ENCODE measurements around the gene STK11IP.
A peak's percentile ranks its signal among the peaks of the same experiment; 100 is the strongest.

Gene STK11IP

DNA sequence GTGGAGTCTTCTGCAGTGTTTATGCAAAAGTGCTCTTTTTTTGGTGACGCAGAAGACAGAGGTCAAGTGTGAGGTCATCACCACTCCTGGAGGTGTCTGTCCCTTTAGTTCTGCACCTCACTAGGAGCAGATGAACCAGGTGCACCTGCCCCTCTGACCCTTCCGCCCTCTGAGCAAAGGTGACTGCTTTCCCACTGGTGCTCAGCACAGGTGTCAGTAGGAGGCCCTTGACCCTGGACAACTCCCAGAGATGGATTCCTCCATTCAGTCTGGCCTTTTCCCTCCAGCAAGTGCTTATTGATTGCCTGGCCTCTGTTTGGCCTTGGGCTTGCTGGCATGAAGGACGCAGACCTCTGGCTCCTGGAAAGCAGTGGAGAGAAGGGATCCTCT, 21.1 kb downstream of the STK11IP start:
- DNase-seq, result no peak

DNA sequence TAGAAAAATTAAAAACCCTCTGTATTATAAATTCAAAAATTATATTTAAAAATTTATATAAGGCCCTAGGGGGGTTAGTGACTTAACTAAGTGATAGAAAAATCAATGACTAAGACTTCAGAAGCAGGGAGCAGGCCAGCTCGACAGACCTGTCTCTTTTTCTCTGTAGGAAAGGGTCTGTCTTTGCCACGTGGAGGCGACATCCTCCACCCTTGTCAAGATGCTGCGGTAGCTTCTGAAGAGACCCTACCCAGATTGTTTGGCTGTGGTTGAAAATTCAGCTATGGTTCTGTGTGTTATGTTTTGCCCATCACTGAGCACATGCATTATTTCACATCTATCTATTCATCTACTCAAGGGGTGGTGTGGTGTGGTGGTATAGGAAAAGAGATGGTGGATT, 21.6 kb downstream of the STK11IP start:
- no peak for DNase-seq

GRCh38 chr2:219620546-219620945, 22.9 kb downstream of the STK11IP start:
- DNase-seq, result no peak

- no peak for DNase-seq
Observed at GRCh38 chr2:219621935-219622334, 24.3 kb downstream of the STK11IP start.

- DNase-seq, result no peak
Observed at GRCh38 chr2:219622472-219622871, 24.8 kb downstream of the STK11IP start.

DNA sequence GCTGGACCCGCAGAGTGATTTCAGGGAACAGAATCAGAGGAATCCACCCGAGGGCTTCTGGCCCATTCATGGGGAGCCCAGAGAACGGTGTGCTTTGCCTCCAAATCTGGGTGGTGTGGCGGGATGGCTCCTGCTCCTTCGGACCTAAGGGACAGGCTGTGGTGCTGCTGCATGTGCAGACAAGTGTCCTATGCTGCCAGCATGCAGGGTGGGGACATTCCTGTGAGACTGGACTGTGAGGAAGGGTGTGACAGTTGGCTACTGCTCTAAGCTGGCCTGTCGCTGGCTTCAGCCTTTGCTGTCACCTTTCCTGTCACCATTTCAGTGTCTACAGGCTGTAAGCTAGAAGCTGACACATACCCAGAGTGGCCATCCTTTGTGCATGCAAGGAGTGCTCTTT, 26.9 kb downstream of the STK11IP start:
- DNase-seq, result no peak

DNA sequence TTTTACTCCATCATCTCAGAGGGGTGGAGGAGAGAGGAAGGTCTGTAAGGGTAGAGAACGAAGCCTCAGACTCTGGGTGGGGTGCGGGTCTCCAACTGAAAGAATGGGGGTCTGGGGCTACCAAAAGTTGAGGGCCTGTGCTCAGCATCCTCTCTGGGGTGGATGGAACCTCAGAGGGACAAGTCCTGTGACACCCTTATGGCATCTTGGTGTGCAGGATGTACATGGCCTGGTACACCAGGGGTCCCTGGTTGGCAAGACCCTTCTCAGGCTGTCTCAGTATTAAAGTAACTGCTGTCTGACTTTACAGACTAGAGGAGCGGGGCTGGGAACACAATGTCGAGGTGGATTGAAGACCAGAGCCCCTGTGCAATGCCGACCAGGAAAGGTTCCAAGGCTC, 27.5 kb downstream of the STK11IP start:
- no peak for DNase-seq

DNA sequence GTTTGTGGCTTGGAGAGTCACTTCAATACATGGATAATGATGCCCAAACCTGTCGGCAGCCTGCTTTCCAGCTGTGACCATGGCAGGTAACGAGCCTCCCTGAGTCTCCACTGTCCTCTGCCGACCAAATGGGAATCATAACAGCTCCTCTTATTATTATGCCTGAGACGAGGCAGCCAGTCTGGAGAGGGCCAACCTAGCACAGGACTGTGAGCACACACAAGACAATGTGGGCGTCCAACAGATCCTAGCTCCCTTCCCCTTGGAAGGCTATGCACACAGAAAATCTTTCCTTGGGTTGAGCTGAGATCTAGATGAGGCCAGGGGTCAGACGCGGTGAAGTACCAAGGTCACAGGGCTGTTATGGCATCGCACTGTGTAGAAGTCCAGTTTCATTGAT, 28.9 kb downstream of the STK11IP start:
- no peak for DNase-seq

DNA sequence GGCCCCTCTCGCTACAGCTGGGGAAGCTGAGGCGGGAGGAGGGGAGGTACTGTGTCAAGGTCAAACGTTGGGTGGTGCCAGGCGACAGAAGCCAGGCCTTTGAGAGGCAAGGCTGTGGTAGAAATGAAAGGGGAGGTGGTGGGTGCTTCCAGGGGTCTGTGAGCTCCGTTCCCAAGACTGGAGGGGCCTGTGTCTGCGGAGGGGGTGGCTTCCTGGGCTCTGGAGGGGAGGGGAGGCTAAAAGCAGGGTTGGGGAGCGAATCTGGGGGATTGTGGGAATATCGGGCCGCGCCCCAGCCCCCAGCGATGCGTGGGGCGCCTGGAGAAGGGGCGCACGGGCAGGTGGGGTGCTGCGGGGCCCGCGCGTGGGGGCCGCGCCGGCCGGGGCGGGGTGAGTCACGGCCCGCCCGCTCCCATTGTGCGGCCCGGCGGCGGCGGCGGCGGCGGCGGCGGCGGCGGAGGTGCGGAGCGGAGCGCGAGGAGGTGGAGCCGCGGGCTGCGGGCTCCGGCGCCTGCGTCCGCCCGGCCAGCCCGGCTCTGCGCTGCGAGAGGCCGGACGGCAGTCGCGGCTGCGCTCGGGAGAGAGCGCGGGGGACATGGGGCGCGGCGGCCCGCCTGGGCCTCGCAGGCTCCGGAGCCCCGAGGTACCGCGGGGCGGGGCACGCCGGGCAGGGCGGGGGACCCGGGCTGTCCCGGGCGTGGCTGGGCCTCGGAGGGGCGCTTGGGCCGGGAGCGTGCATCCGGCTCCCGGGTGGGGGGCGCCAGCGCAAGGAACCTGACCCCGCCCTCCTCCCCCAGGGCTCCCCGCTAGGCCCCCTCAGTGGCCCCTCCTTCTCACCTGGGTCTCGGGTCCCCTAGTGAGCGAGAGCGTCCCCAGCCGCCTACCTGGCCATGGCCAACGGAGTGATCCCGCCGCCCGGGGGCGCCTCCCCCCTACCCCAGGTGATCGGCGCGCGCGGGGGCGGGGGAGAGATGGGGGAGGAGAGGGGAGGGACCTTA, 29.7 kb downstream of the STK11IP start, which contains the start of gene SLC4A3:
Gene SLC4A3 (plus strand): TSS at position 528 of the 998 bp plus-strand sequence. CDS start 363 bp downstream, at position 891.
- DNase-seq, result peak; percentile 15

GRCh38 chr2:219628235-219628985, 30.8 kb downstream of the STK11IP start:
- no peak for DNase-seq

DNA sequence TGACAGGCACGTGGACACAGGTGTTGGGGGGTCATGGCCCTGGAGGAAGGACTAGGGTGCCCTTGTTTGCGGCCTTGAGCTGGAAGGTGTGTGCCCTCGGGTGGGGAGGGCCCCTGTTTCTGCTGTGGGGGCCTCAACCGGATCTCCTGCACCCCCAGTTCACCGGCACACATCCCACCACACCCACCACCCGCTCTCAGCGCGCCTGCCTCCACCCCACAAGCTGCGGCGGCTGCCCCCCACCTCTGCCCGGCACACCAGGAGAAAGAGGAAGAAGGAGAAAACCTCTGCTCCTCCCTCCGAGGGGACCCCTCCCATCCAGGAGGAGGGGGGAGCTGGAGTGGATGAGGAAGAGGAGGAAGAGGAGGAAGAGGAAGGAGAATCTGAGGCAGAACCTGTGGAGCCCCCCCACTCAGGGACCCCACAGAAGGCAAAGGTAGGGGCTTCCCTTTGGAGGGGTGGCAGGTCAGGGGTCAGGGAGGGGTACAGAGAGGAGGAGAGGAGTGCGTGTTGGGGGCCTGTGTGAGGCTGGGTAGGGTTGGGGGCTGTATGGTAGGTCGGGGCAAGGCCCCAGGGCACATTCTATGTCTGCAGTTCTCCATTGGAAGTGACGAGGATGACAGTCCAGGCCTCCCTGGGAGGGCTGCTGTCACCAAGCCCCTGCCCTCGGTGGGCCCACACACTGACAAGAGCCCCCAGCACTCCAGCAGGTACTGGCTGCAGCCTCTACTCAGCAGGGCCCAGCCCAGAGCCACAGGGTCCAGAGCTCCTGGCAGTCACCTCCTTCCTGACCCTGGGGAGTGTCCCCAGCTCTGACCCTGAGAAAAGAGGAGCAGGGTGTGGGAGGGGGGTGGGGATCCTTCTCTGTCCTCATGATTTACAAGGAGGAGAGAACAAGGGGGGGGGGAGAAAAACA, 31.6 kb downstream of the STK11IP start:
- DNase-seq, result no peak

DNA sequence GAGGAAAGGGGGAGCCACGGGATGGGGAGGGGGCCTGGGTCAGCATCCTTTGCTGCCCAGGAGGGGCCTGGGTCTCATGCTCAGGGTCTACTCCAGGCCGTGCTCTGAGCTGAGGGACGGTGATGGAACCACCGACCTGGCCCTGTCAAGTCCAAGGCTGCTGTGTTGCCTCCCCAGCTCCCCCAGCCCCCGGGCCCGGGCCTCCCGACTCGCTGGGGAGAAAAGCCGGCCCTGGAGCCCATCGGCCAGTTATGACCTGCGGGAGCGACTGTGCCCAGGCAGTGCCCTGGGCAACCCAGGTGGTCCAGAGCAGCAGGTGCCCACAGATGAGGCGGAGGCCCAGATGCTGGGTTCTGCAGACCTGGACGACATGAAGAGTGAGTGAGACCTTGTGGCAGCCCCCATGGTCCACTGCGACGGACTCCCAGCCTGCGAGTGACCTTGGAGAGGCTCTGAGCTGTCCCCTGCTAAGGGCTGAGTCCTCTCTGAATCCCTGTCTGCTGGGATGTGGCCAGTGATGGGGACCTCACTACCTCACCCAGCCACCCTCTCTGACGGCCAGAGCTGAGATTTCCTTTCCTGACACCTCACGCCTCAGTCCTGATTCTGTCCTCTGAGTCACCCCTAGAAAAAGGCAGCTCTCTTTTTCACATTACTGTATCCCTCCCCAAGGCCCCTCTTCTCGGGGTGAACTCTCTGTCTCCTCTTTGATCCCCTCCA, 32.5 kb downstream of the STK11IP start:
- DNase-seq, result no peak

GRCh38 chr2:219630770-219631405, 33.2 kb downstream of the STK11IP start:
- DNase-seq, result no peak

GRCh38 chr2:219631406-219631891, 33.8 kb downstream of the STK11IP start:
- no peak for DNase-seq

DNA sequence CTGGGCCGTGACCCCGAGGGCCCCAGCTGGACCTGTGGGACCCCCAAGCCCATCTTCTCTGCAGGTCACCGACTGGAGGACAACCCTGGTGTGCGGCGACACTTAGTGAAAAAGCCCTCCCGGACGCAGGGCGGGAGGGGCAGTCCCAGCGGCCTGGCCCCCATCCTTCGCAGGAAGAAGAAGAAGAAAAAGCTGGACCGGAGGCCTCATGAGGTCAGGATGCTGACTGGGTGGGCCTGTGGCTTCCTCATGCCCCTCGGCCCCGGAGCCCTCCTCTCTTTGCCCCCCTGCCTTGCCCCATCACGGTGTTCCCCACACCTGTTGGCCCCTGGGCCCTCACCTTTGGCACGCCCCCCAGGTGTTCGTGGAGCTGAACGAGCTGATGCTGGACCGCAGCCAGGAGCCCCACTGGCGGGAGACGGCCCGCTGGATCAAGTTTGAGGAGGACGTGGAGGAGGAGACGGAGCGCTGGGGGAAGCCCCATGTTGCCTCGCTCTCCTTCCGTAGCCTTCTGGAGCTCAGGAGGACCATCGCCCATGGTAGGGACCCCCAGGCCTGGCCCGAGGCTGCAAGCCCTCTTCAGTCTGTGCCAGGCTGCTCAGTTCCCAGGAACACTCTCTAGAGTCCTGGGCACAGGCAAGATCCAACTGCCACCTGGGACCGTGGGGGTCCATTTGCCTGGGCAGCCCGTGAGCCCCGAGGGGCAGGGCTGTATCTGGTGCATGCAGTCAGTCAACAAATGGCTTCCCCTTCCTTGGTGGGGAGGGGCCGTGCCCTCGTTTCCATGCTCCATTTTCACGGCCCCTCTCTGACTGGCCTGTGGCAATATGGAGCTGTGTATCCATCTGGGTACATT, 34.5 kb downstream of the STK11IP start:
- no peak for DNase-seq

GRCh38 chr2:219632760-219633105, 35.1 kb downstream of the STK11IP start:
- no peak for DNase-seq

- DNase-seq, result no peak
Observed at GRCh38 chr2:219633276-219634065, 35.8 kb downstream of the STK11IP start.

- no peak for DNase-seq
Observed at GRCh38 chr2:219634171-219634940, 36.7 kb downstream of the STK11IP start.

Measured in suppressor macrophage treated with lipopolysaccharide for 4 hours (primary cell).